GM21786 (cell line): ENCODE results near the gene INTS7.

ENCODE experiments used
- ATAC-seq: cut with Tn5 transposase; IDR thresholded peaks from one replicate; pipeline ENCODE4 v1.9.1; 2021; ENCODE audit not compliant: unreplicated experiment

The INTS7 gene

DNA sequence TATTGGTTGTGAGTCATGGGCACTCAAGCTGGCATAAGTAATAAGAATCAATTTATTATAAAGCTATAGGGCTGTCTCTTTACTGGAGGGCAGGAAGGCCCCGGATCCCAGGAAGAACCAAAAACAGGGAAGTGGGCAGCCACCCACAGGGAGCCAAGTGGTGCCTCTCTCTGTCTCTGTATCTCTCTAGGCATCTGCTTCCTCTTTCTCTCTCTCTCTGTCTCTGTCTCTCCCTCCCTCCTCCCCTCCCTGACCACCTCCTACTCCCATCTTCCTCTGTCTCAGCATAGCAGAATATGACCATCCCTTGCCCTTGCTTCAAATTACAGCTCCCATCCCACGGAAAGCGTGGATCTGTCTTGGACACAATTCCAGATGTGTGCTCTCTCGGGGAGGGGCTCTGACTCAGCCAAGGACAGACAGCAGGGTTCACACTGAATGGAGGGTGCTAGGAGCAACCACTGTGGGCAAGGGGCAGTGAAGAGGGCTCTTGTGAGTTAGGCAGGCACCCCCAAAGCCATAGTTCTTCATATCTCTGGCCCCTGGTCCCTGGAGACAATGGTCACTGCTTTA lies 124.4 kb downstream of the INTS7 start:
- no peak for ATAC-seq

DNA sequence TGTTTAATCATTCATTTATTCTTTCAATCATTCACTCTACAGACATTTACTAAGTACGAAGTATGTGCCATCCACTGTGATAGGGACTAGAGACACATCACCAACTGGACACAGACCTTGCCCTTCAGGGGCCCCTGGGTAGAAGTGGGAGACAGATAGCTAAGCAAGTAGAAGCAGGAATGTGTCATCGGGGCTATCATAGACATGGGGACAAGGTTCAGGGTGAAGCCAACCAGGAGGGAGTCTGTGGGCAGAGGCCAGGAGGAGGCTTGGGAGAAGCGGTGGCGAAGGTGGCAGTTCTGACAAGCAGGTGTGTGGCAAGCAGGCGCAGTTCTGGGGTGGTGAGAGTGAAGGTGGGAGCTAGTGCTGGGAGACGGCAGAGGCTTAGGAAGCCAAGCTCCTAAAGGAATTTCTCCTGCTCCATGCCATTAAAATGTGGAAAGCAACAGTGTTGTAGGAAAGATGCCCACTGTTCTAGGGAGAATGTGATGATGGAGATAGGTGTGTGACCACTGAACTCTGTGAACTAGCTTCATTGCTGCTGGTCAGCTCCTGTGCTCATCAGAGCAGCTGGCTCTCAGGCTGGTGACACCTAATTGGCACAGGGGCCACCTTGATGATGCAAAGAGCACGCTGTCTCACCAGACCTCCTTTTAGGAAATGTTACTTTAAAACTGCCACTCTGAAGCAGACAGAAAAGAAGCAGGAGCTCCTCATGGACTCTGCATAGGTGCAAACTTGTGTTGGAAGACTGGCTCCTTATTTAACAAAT lies 125.1 kb downstream of the INTS7 start:
- no peak for ATAC-seq

DNA sequence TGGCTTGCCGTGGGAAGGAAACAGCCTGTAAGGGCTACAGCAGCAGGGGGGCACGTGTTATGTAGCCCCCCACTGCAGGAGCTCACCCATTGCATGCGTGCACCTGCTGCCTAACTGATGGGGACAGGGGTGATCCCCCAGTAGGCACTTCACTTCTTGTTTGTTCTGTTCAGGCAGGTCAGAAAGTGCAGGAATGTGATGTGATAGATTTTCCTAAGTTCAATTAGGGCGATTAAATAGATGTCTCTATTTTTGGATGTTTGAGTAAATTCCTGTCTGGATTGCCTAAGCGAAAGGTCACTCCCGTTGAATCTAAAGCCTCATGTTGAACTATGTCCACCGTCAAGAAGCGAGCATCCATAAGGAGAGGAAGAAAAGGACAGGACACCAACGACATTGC lies 126.0 kb downstream of the INTS7 start:
- no peak for ATAC-seq

DNA sequence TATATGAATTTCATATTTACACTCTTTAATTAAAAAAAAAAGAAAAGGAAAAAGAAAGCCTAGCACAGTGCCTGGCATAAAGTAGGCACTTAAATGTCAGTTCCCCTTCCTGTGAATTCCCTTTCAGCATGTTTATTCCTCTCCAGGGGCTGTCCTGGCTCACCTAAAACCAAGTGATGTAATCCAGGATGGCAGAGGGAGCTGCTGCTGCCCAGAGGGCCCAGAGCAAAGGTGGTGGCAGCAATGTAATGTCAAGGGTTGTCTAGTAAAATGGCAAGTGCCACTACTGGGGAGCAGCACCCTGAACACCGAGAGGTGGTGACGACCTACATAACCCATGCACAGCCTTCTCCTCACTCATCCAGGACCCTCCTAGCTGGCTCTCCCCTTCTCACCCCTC lies 126.4 kb downstream of the INTS7 start:
- ATAC-seq, result no peak

DNA sequence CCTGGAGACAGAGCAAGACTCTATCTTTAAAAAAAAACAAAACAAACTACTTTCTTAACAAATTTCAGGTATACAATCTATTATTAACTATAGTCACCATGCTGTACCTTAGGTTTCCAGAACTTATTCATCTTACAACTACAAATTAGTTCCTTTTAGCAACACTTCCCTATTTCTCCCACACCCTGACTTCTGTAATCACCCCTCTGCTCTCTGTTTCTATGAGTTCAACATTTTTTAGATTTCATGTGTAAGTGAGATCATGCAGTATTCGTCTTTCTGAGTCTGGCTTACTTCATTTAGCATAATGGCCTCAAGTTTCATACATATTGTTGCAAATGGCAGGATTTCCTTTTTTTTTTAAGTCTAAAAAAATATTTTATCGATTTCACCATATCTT lies 126.9 kb downstream of the INTS7 start:
- no peak for ATAC-seq

DNA sequence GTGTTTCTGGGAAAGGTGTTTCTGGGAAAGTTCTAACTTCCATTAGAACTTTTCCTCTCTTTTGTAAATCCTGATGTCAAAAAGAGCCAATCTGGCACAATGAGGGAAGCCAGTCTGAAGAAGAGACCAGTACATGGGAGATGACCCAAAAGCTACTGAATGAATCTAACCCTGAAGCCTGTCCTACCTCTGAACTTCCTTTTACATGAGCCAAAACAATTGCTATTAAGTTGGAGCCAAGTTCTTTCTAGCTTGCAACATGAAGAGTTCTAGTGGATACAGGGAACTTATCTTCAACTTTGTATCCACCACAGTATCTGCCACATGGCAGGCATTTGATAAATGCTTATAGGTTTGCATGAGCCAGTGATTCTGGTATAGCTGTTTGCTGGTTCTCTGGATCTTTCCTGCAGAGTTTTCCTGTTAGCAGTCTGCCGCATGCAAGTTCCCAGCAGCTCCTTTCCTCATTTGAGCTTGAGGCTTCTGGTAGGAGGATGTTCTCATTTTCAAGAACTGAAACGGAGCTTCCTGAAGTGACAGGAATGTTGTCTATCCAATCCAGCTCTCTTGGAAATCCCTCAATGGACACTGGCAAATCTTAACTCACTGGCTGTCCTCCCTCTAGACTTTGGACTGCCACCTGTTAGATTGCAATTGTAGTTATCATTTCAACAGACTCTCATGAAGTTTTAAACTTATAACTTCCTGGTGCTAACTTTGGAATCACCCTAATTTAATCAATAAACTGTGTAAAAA lies 131.7 kb downstream of the INTS7 start:
- ATAC-seq, result no peak

DNA sequence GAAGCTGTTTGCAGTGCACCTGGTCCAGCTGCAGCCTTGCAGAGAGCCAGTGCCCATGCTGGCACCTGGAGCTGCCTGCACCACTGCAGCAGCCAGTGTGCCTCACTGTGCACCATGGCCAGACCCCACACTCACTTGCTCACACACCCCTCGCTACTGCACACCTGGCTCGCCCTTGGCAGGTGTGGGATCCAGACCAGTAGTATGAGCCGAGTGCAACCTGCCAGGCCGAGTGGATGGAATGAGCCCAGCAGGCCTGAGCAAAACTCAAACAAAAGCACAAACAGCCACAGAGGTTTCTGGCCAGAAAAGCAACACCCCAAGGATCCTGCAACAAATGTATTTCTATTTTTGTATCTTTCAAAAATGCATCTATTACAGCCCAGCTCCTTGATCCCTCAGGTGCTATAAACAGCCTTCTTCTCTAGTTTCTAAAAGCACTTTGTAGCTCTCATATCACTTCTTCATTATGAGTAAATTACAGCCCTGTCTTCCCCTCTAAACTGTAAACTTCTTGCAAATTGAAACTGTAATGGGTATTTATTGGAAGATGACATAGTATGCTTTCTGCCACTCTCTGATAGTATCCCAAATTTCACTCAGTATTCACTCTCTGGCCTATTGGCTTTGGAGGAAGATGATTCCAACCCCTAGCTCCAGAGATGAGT lies 132.6 kb downstream of the INTS7 start:
- no peak for ATAC-seq

DNA sequence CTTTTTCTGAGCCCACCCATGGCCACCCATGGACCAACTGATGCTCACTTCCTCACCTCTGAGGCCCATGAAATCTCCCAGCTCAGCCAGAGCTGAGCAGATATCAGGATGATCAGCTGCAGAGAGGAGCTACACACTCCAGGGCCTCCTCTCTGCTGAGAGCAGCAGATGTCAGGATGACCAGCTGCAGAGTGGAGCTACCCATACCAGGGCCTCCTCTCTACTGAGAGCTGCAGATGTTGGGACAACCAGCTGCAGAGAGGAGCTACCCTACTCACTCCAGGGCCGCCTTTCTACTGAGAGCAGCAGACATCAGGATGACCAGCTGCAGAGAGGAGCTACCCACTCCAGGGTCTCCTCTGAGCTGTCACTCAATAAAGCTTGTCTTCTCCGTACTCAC lies 133.4 kb downstream of the INTS7 start:
- no peak for ATAC-seq

DNA sequence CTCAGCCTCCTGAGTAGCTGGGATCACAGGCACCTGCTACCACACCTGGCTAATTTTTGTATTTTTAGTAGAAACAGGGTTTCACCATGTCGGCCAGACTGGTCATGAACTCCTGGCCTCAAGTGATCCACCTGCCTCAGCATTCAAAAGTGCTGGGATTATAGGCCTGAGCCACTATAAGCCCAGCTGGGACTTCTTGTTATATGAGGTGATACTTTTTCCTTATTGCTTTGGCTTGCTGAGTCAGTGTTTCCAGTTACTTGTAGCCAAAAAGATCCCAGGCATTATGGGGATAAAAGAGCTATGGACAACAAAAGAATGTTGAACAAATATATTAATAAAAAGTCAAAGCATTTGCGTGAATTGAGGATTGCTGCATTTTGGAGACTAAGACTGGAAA lies 134.9 kb downstream of the INTS7 start:
- ATAC-seq, result no peak

DNA sequence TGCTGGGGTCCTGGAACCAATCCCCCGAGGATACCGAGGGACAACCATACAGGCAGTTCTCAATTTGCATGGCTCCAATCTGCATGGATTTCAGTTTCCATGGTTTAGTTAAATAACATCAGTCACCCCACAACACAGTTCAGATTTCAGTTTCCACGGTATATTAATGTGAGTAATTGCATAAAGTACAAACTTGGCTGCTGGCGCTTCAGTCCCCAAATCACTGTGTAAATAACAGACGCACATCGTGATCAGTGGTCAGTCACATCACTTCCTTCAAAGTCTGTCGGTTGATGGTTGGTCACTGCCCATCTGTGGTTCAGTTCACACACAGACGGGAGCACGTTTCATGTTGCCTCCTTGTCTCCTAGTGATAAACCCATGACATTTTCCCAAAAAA lies 138.4 kb downstream of the INTS7 start:
- ATAC-seq, result no peak

DNA sequence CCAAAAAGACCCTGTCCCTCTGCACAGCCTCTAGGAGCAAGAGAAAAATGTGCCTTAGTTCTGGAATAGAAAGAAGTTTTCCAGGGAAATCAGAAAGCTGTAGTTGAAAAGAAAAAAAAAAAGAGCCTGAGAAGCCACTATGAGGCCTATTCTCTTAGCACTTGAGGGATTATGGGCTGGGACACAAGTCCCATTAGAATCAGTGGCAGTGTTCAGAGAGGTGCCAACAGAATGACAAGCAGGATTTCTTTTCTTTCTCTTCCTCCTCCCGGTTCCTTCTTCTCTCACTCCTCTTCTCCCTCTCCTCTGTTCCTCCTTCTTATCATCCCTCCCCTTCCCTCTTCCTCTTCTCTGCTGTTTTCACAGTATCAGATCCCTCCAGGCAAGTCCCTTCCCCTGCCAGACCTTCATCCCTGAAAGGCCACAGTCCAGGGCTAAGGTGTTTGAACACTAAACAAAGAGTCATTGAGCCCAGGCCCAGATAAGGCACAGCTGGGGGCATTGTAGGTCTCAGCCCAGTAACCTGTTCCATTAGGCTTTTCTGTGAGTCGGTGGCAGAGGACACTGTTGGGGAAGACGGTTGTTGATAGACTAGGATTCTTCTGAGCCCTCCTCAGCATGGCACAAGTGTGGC lies 140.1 kb downstream of the INTS7 start:
- ATAC-seq, result no peak

DNA sequence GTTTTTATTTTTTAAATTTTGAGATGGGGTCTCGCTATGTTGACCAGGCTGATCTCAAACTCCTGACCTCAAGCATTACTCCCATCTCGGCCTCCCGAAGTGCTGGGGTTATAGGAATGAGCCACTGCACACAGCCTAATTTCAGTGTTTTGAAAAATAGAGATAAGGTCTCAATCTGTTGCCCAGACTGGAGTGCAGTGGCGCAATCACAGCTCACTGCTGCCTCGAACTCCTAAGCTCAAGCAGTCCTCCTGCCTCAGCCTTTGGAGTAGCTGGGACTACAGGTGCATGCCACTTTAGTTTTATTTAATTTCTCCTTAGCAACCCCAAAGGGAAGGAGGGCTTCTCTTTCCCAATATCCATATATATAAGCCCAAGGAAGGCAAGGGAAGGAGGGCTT lies 141.0 kb downstream of the INTS7 start:
- no peak for ATAC-seq

DNA sequence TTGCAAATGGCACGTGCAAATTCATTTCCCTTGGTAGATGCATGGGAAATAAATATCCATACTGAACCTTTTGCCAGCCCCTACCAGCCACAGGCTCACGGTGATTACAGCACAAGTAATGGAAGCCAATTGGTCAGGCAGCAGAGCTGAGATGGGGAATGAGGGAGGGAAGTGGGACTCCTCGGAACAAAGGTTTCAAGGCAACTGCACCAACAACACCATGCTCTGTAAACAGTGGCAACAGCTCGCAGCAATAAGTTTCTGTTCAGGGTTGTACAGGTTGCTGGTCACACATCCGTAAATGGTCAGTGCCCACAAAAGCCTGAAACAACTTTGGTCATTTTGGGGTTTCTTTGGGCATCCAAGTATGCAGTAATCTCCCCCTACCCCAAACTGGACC lies 142.1 kb downstream of the INTS7 start:
- no peak for ATAC-seq

DNA sequence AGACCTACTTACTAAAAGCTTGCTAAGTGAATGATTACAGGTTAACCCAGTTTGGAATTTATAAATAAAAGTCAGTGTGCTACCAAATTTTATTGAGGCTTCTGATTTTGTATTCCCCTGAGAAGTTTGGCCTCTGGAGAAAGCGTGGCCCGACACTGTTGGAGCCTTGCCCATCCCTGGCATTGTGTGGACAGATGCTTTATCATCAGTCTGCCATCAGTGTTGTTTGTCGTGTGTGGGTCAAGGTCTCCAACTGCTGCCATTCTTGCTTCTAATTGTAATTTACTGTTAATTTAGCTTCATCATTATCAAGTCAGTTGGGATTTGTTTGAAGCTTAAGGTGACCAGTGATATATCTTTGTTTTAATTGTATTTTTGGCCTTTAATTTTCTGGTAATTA lies 142.8 kb downstream of the INTS7 start:
- ATAC-seq, result no peak

DNA sequence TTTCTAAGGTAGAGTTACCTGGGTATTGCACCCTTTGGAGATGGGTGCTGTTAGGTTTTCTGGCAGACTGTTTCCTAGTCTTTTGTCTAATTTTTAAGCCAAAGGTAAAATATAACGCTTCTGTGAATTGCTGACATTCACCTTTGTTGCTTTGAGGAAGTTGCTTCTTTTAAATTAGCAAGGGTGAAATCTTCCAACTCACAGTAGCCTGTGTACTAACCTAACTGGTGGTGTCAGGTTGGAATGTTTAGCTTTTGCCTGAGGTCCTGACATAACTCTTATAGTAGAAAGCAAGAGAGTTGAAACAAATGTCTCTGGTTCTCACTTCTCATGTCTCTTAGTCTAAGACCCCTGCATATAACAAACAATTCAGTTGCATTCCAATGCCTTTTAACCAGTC lies 143.6 kb downstream of the INTS7 start:
- no peak for ATAC-seq
